Gastrocnemius medialis (tissue), 4 donors: ENCODE data around the gene ZC3H12A. TPM values are rescaled to one million over a fixed set of nuclear protein-coding genes. Genes with fewer than 3 reads are reported as not detected.

Source experiments
- ATAC-seq, 2 donors: fragments of 150-250 bp; one replicate each; pipeline ENCODE4 v1.9.1; 2016
- DNase-seq, 2 donors: peaks; one replicate each; pipeline ENCODE4 v3.0.0-alpha.2; 2019
- H3K27ac ChIP-seq, 4 donors: fragments of 200-600 bp; sonication (generic); 1 replicate in 1 of 4; 2 replicates in 3 of 4; pipeline ENCODE4 v1.5.1; 2016 to 2018; ENCODE audit warnings: mild to moderate bottlenecking in 2 of 4, moderate library complexity in 1 of 4
- H3K27me3 ChIP-seq, 3 donors: fragments of 200-600 bp; sonication (generic) in 2 of 3; 1 replicate in 1 of 3; 2 replicates in 2 of 3; pipeline versions ENCODE4 v1.5.1 to v1.6.0; 2016 to 2019; ENCODE audit warnings: mild to moderate bottlenecking in 1 of 3, moderate library complexity in 1 of 3
- H3K36me3 ChIP-seq, 2 donors: fragments of 200-600 bp; sonication (generic) in 1 of 2; one replicate each; pipeline ENCODE4 v1.5.1; 2017 to 2018
- H3K4me1 ChIP-seq, 2 donors: fragments of 200-600 bp; sonication (generic) in 1 of 2; one replicate each; pipeline ENCODE4 v1.5.1; 2016 to 2017; ENCODE audit warnings: mild to moderate bottlenecking in 2 of 2
- H3K4me3 ChIP-seq, 4 donors: fragments of 200-600 bp; sonication (generic) in 3 of 4; 1 replicate in 1 of 4; 2 replicates in 3 of 4; pipeline ENCODE4 v1.5.1; 2016 to 2019; ENCODE audit warnings: mild to moderate bottlenecking in 2 of 4
- H3K9me3 ChIP-seq, 3 donors: fragments of 200-600 bp; sonication (generic) in 2 of 3; 1 replicate in 1 of 3; 2 replicates in 2 of 3; pipeline ENCODE4 v1.5.1; 2016 to 2019
- CTCF ChIP-seq, 5 experiments: fragments of 450-650 bp in 3 of 5; fragments of 200-600 bp in 2 of 5; sonication (generic) in 2 of 5; IDR thresholded peaks in 4 of 5; conservative IDR thresholded peaks in 1 of 5; 1 replicate in 4 of 5; 2 replicates in 1 of 5; pipeline ENCODE4 v1.5.1; 2016 to 2019; ENCODE audit warnings: antibody characterized with exemption in 5 of 5, mild to moderate bottlenecking in 3 of 5, moderate library complexity in 3 of 5
- POLR2A ChIP-seq, 2 donors: fragments of 450-650 bp; IDR thresholded peaks; one replicate each; pipeline ENCODE4 v1.6.1; 2017; ENCODE audit warnings: antibody characterized with exemption in 2 of 2, mild to moderate bottlenecking in 2 of 2, moderate library complexity in 2 of 2
- in situ Hi-C, 4 donors: fragments of 200-750 bp; cut with MboI; loops; one replicate each; pipeline versions ENCODE4 v1.15.0 to v1.8.0; 2017; ENCODE audit warnings: low sequenced_read_pairs in 4 of 4
- intact Hi-C: fragments of 100-400 bp; cut with DNase I; formaldehyde crosslinking; loops from one replicate; pipeline ENCODE4 v1.15.1; 2023; ENCODE audit warnings: low total_unique reads
- total RNA-seq, 4 donors: library from RNA; depleted of rRNA; stranded (reverse); fragments of >200 nt; gene quantifications; one replicate each; pipeline versions ENCODE4 v1.1.0 to v1.2.3, GENCODE V29; 2016

The ZC3H12A gene
- total RNA-seq, 4 donors from 2014 or later = 5.3 to 27.1 (median 8.6) TPM

- H3K27me3 ChIP-seq = no peaks in the 10 kb centered on the region
- no peaks in the 10 kb centered on the region for H3K9me3 ChIP-seq
- ATAC-seq (peak in 1 of 2 donors; percentile 4), DNase-seq (no peak)
- no peaks in the 10 kb centered on the region for H3K36me3 ChIP-seq
- peaks cover 6 to 8% of the 10 kb centered on the region in 2 donors for H3K4me1 ChIP-seq
- in situ Hi-C loops (loop anchor here (5.0 to 10.0 kb wide), 2 partner anchors 37 to 229 kb away; no protein-coding TSS in a partner anchor), intact Hi-C loops (loop anchor here (1.0 to 5.0 kb wide), 4 partner anchors 32 to 227 kb away; partner anchors contain the start of genes GNL2 and SNIP1)
- H3K27ac ChIP-seq = peak overlapping the region; percentile 63 to 81 (median 71)
- no peak for TF ChIP-seq CTCF (IDR thresholded peaks at IDR 0.05 in 4 of 5, conservative IDR thresholded peaks at IDR 0.05 in 1 of 5)
- no peak for TF ChIP-seq POLR2A (IDR thresholded peaks at IDR 0.05)
- no peak overlapping the region for H3K4me3 ChIP-seq
Measured at GRCh38 chr1:37455516-37455915, 18.9 kb upstream of the ZC3H12A start.

- peaks cover 6 to 8% of the 10 kb centered on the region in 2 donors for H3K4me1 ChIP-seq
- ATAC-seq (no peak), DNase-seq (no peak)
- H3K27me3 ChIP-seq = no peaks in the 10 kb centered on the region
- no peaks in the 10 kb centered on the region for H3K9me3 ChIP-seq
- TF ChIP-seq POLR2A (IDR thresholded peaks at IDR 0.05) (no peak), CTCF (IDR thresholded peaks at IDR 0.05 in 4 of 5, conservative IDR thresholded peaks at IDR 0.05 in 1 of 5) (no peak)
- intact Hi-C loops = loop anchor here (5.0 kb wide), 2 partner anchors 96 to 141 kb away; partner anchors contain the start of genes GNL2 and SNIP1
- H3K36me3 ChIP-seq = no peaks in the 10 kb centered on the region
- in situ Hi-C loops = loop anchor here (5.0 to 10.0 kb wide), 2 partner anchors 36 to 228 kb away; no protein-coding TSS in a partner anchor
- H3K27ac ChIP-seq = peak overlapping the region in 2 of 4 donors; percentile 72 to 81
- H3K4me3 ChIP-seq = no peak overlapping the region
Measured at GRCh38 chr1:37456614-37457013, 17.8 kb upstream of the ZC3H12A start.

DNA sequence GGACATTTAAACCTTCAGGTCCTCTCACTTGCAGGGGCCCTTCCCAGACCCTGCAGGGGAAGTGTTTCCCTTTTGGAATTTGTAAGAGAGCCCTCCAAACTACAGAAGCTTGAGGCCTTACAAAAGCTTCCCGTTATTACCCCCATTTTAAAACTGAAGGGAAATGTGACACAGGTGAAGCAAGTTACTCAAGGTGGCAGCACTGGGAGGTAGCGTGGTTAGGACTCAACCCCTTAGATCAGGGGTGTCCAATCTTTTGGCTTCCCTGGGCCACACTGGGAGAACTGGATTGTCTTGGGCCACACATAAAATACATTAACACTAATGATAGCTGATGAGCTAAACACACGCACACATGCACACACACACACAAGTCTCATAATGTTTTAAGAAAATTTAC is 15.8 kb upstream of the ZC3H12A start:
- Histone ChIP-seq H3K27ac (no peak overlapping the region), H3K4me3 (no peak overlapping the region), H3K9me3 (no peaks in the 10 kb centered on the region), H3K36me3 (no peaks in the 10 kb centered on the region), H3K4me1 (peaks cover 6 to 8% of the 10 kb centered on the region in 2 donors), H3K27me3 (no peaks in the 10 kb centered on the region)
- intact Hi-C loops (loop anchor here (5.0 kb wide), 2 partner anchors 94 to 139 kb away; partner anchors contain the start of genes GNL2 and SNIP1), in situ Hi-C loops (loop anchor here (5.0 to 10.0 kb wide), 2 partner anchors 34 to 226 kb away; no protein-coding TSS in a partner anchor)
- no peak for DNase-seq
- no peak for ATAC-seq
- TF ChIP-seq POLR2A (IDR thresholded peaks at IDR 0.05) (no peak), CTCF (IDR thresholded peaks at IDR 0.05 in 4 of 5, conservative IDR thresholded peaks at IDR 0.05 in 1 of 5) (no peak)

GRCh38 chr1:37461698-37462436 is 12.5 kb upstream of the ZC3H12A start:
- intact Hi-C loops = no loop called here
- no peaks in the 10 kb centered on the region for H3K36me3 ChIP-seq
- TF ChIP-seq POLR2A (IDR thresholded peaks at IDR 0.05) = no peak
- TF ChIP-seq CTCF (IDR thresholded peaks at IDR 0.05 in 4 of 5, conservative IDR thresholded peaks at IDR 0.05 in 1 of 5) = no peak
- no peak overlapping the region for H3K4me3 ChIP-seq
- peaks cover 8 to 11% of the 10 kb centered on the region in 2 donors for H3K4me1 ChIP-seq
- no peaks in the 10 kb centered on the region for H3K27me3 ChIP-seq
- DNase-seq (no peak), ATAC-seq (no peak)
- no peak overlapping the region for H3K27ac ChIP-seq
- no peaks in the 10 kb centered on the region for H3K9me3 ChIP-seq
- in situ Hi-C loops = no loop called here
